Fibroblast of lung (primary cell): ENCODE data around the gene KDM2B.

ENCODE experiments used
- CTCF ChIP-seq, 2 donors: IDR thresholded peaks in 1 of 2; conservative IDR thresholded peaks in 1 of 2; 1 replicate in 1 of 2; 2 replicates in 1 of 2; pipeline ENCODE4 v1.5.1; 2011 to 2012; ENCODE audit warnings: low read length in 2 of 2, control low read depth in 1 of 2, inconsistent platforms in 1 of 2, low read depth in 1 of 2, mild to moderate bottlenecking in 1 of 2
- EZH2 ChIP-seq: IDR thresholded peaks from 2 replicates; pipeline ENCODE4 v1.5.1; 2012; ENCODE audit warnings: low read length, control low read depth, mild to moderate bottlenecking; ENCODE audit errors: missing control alignments

GRCh38 chr12:121596526-121596925 lies 15.7 kb upstream of the KDM2B start:
- TF ChIP-seq CTCF (conservative IDR thresholded peaks at IDR 0.05 in 1 of 2, IDR thresholded peaks at IDR 0.05 in 1 of 2; ENCODE audit: low read depth in 1 of 2, low read length in 2 of 2) (no peak), EZH2 (no peak)
